ENCODE data around the gene LDLRAD3. TPM values are rescaled to one million over a fixed set of nuclear protein-coding genes. Genes with fewer than 3 reads are reported as not detected.

The LDLRAD3 gene
- total RNA-seq, 1 donor from 2014 or later, result 14.9 TPM

- Mint-ChIP-seq H3K27ac (ENCODE audit: unreplicated experiment) (no peak overlapping the region), H3K36me3 (ENCODE audit: low read depth, unreplicated experiment) (peaks cover 1% of the 10 kb centered on the region)
- peaks cover 3% of the 10 kb centered on the region for H3K4me1 ChIP-seq (ENCODE audit: insufficient read depth, low read length)
These were observed 217.7 kb downstream of the LDLRAD3 start for GRCh38 chr11:36161572-36161971.

DNA sequence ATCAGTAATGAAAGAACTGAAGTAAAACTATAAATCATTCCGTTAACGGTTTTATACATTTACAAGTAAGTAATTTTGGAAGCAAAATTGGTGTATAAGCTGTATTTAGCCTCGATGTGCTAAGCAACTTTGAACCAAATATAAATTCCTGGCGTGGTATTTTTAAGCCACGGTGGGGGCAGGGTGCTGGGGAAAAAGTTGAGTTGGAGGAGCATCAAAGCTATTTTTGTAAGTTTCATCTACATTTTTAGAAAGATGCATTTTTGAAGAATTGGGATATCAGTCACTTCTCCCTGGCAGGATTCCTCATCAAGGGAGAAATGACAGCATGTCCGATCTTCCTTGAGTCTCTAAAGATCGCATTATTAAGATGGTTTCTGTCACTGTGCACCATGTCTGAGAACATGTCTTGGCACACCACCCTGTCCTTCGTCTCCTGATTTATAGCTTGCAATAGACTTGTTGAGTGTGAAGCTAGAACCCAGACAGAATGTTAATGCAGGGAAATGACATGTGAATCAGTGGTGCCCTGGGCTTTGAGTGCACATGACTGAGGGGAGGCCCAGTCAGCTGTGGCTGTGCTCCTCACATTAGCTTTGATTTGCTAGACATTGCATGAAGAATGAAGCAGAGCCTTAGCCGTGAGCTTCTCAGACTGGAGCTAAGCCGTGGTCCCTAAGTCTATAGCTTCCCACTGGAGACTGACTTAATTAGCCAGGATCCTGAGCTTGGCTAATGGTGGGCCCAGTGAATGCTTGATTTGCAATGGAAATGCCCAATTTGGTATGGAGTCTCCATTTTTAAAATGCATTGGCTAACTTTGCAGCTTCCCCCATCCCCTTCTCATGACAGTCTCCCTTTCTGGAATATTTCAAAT is 218.4 kb downstream of the LDLRAD3 start:
- Histone ChIP-seq H3K9me3 (ENCODE audit: insufficient read depth, low read depth, low read length) (no peaks in the 10 kb centered on the region), H3K4me1 (ENCODE audit: insufficient read depth, low read length) (no peaks in the 10 kb centered on the region), H4K20me1 (ENCODE audit: insufficient read depth, low read length) (no peaks in the 10 kb centered on the region), H2AFZ (ENCODE audit: low read depth, low read length) (no peak overlapping the region), H3K36me3 (ENCODE audit: insufficient read depth, low read length) (no peaks in the 10 kb centered on the region), H3K4me2 (ENCODE audit: low read length) (no peak overlapping the region), H3K27ac (ENCODE audit: low read depth, low read length) (no peak overlapping the region), H3K27me3 (ENCODE audit: insufficient read depth, low read length) (no peaks in the 10 kb centered on the region), H3K4me3 (ENCODE audit: insufficient read depth, low read depth, low read length) (no peak overlapping the region), H3K9ac (ENCODE audit: low read length) (no peak overlapping the region), H3K79me2 (ENCODE audit: insufficient read depth, low read length) (no peaks in the 10 kb centered on the region)
- Mint-ChIP-seq H3K4me1 (ENCODE audit: low read depth, unreplicated experiment) (peaks cover 12% of the 10 kb centered on the region), H3K27ac (ENCODE audit: unreplicated experiment) (no peak overlapping the region), H3K36me3 (ENCODE audit: low read depth, unreplicated experiment) (peaks cover 1% of the 10 kb centered on the region), H3K4me3 (ENCODE audit: unreplicated experiment) (no peak overlapping the region), H3K27me3 (ENCODE audit: low read depth, unreplicated experiment) (no peaks in the 10 kb centered on the region), H3K9me3 (ENCODE audit: unreplicated experiment) (no peaks in the 10 kb centered on the region)
- TF ChIP-seq, protein P1, sequence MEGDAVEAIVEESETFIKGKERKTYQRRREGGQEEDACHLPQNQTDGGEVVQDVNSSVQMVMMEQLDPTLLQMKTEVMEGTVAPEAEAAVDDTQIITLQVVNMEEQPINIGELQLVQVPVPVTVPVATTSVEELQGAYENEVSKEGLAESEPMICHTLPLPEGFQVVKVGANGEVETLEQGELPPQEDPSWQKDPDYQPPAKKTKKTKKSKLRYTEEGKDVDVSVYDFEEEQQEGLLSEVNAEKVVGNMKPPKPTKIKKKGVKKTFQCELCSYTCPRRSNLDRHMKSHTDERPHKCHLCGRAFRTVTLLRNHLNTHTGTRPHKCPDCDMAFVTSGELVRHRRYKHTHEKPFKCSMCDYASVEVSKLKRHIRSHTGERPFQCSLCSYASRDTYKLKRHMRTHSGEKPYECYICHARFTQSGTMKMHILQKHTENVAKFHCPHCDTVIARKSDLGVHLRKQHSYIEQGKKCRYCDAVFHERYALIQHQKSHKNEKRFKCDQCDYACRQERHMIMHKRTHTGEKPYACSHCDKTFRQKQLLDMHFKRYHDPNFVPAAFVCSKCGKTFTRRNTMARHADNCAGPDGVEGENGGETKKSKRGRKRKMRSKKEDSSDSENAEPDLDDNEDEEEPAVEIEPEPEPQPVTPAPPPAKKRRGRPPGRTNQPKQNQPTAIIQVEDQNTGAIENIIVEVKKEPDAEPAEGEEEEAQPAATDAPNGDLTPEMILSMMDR (IDR thresholded peaks at IDR 0.05; ENCODE audit: insufficient read depth, low read depth, low read length), result no peak
- no peak for TF ChIP-seq EZH2 (IDR thresholded peaks at IDR 0.05; ENCODE audit: insufficient read depth, low read length)
- DNase-seq (ENCODE audit: low read depth), result no peak
- FAIRE-seq, result no peak

More at GRCh38 chr11:36161572-36161971, 217.7 kb downstream of the LDLRAD3 start:
- Histone ChIP-seq H3K9ac (ENCODE audit: low read length) (no peak overlapping the region), H2AFZ (ENCODE audit: low read depth, low read length) (no peak overlapping the region), H3K27me3 (ENCODE audit: insufficient read depth, low read length) (no peaks in the 10 kb centered on the region), H3K36me3 (ENCODE audit: insufficient read depth, low read length) (no peaks in the 10 kb centered on the region), H3K79me2 (ENCODE audit: insufficient read depth, low read length) (no peaks in the 10 kb centered on the region), H3K9me3 (ENCODE audit: insufficient read depth, low read depth, low read length) (no peaks in the 10 kb centered on the region), H3K4me2 (ENCODE audit: low read length) (no peak overlapping the region), H3K27ac (ENCODE audit: low read depth, low read length) (no peak overlapping the region), H4K20me1 (ENCODE audit: insufficient read depth, low read length) (no peaks in the 10 kb centered on the region), H3K4me3 (ENCODE audit: insufficient read depth, low read depth, low read length) (no peak overlapping the region)
- Mint-ChIP-seq H3K4me3 (ENCODE audit: unreplicated experiment) (no peak overlapping the region), H3K4me1 (ENCODE audit: low read depth, unreplicated experiment) (peaks cover 12% of the 10 kb centered on the region), H3K27me3 (ENCODE audit: low read depth, unreplicated experiment) (no peaks in the 10 kb centered on the region), H3K9me3 (ENCODE audit: unreplicated experiment) (no peaks in the 10 kb centered on the region)
- FAIRE-seq (no peak), DNase-seq (ENCODE audit: low read depth) (no peak)
- no peak for TF ChIP-seq EZH2 (IDR thresholded peaks at IDR 0.05; ENCODE audit: insufficient read depth, low read length)
- TF ChIP-seq, protein P1 (IDR thresholded peaks at IDR 0.05; ENCODE audit: insufficient read depth, low read depth, low read length), result no peak
